Left lung (tissue), 10 donors: Measurements from ENCODE around the gene AKNA. TPM values are rescaled to one million over a fixed set of nuclear protein-coding genes. Genes with fewer than 3 reads are reported as not detected.

Source experiments
- ATAC-seq: fragments of 200-7000 bp; cut with Tn5 transposase; one replicate; pipeline ENCODE4 v1.9.1; 2020; ENCODE audit warnings: moderate library complexity
- DNase-seq, 4 donors: peaks; one replicate each; pipeline ENCODE4 v3.0.0-alpha.2; 2013 to 2020
- H3K27ac ChIP-seq, 2 donors: fragments of 200-600 bp; sonication (generic) in 1 of 2; one replicate each; pipeline versions ENCODE4 v1.5.0 to v1.8.0; 2020 to 2021
- H3K27me3 ChIP-seq, 2 donors: fragments of 200-600 bp; sonication (generic) in 1 of 2; one replicate each; pipeline versions ENCODE4 v1.5.0 to v1.8.0; 2020 to 2021
- H3K36me3 ChIP-seq, 2 donors: fragments of 200-600 bp; sonication (generic) in 1 of 2; one replicate each; pipeline versions ENCODE4 v1.5.0 to v1.8.0; 2020 to 2021
- H3K4me1 ChIP-seq, 2 donors: fragments of 200-600 bp; one replicate each; pipeline ENCODE4 v1.8.0; 2021
- H3K4me3 ChIP-seq, 2 donors: fragments of 200-600 bp; sonication (generic) in 1 of 2; one replicate each; pipeline versions ENCODE4 v1.5.0 to v1.8.0; 2020 to 2021; ENCODE audit warnings: mild to moderate bottlenecking in 1 of 2
- H3K9me3 ChIP-seq, 2 donors: fragments of 200-600 bp; sonication (generic) in 1 of 2; one replicate each; pipeline versions ENCODE4 v1.5.0 to v1.8.0; 2020 to 2021
- intact Hi-C, 2 donors: fragments of 100-400 bp; cut with DNase I; formaldehyde crosslinking; loops; one replicate each; pipeline versions ENCODE4 v1.11.2 to v1.14.2; 2022
- polyA plus RNA-seq, 6 donors: library from polyadenylated mRNA; unstranded; fragments of 120-200 nt; gene quantifications; one replicate each; pipeline ENCODE4 v1.2.1, GENCODE V29; 2013; ENCODE audit not compliant: insufficient read length in 6 of 6
- total RNA-seq, 2 donors: library from RNA; stranded (reverse); fragmentation: NEBNext Ultra II Directional; extraction: Animal tissue kit (Norgen Biotek cat#: 25700); gene quantifications; one replicate each; pipeline ENCODE4 v1.2.1, GENCODE V29; 2021
- TF ChIP-seq, protein P1 (sequence below), 2 donors: fragments of 200-600 bp; sonication (generic) in 1 of 2; IDR thresholded peaks; one replicate each; pipeline versions ENCODE4 v1.5.0 to v1.8.0; 2021; ENCODE audit warnings: antibody characterized with exemption in 2 of 2
- donor health status: DM: no; HTN: yes; CAD: no.
- donor health status: DM: no; HTN: no; CAD: no.

The AKNA gene
- total and polyA plus RNA-seq, 8 donors = 25.1 to 55.3 (median 36.7) TPM

DNA sequence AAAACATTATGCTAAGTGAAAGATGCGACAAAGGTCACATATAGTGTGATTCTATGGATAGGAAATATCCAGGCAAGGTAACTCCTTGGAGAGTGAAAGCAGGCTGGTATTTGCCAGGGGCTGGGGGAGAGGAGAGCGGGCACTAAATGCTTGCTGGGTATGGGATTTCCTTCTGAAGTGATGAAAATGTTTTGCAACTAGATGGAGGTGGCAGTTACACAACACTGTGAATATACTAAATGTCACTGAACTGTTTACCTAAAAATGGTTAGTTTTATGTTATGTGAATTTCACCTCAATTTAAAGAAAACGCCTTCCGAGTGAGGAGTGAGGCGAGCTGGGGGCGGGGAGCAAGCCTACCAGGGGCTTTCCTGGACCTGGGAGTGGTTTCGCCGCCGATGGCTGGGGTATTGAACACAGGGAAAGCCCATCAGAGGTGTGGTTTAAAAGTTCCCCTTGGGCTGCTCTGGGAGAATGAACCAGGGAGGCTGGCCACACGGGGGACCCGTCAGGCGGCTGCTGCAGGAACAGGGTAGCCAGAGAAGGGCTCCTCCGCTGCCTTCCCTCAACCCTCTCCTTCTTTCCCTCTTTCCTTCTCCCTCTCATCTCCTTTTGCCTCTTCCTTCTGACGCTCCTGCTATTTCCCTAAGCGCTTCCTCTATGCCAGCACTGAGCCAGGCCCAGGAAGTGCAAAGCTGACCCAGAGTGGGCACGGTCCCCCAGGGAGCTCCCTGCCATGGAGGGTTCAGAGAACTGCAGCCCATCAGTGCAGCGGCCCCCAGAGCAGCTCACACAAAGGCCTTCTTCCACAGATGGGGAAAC lies 4.9 kb downstream of the AKNA start:
- DNase-seq (peak in 2 of 4 donors; percentile 41 to 87), ATAC-seq (no peak)
- H3K4me1 ChIP-seq = peaks cover 22 to 98% of the 10 kb centered on the region in 2 donors
- no peaks in the 10 kb centered on the region for H3K27me3 ChIP-seq
- TF ChIP-seq, protein P1, sequence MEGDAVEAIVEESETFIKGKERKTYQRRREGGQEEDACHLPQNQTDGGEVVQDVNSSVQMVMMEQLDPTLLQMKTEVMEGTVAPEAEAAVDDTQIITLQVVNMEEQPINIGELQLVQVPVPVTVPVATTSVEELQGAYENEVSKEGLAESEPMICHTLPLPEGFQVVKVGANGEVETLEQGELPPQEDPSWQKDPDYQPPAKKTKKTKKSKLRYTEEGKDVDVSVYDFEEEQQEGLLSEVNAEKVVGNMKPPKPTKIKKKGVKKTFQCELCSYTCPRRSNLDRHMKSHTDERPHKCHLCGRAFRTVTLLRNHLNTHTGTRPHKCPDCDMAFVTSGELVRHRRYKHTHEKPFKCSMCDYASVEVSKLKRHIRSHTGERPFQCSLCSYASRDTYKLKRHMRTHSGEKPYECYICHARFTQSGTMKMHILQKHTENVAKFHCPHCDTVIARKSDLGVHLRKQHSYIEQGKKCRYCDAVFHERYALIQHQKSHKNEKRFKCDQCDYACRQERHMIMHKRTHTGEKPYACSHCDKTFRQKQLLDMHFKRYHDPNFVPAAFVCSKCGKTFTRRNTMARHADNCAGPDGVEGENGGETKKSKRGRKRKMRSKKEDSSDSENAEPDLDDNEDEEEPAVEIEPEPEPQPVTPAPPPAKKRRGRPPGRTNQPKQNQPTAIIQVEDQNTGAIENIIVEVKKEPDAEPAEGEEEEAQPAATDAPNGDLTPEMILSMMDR (IDR thresholded peaks at IDR 0.05) = no peak
- peak overlapping the region; percentile 76 to 91 for H3K27ac ChIP-seq
- H3K4me3 ChIP-seq = peak overlapping the region in 1 of 2 donors; percentile 65
- intact Hi-C loops = no loop called here
- H3K9me3 ChIP-seq = no peaks in the 10 kb centered on the region
- peaks cover 0 to 35% of the 10 kb centered on the region in 2 donors for H3K36me3 ChIP-seq

DNA sequence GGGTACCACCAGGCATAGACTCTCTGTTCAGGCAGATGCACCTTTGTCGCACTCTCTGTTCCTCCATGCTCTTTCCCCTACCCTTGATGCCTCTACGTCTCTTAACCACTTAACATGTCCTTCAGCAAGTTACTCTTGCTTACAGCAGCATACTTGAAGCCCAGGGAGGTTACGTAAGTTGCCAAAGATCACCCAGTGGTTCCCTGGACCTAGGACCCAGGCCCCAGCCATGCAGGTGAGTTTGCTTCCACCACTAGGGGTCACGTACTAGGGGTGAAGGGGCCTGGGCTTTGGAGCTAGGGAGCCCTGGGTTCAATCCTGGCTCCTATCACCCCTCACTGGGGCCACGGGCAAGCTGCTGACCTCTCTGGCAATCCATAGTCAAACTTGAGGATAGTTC lies 8.9 kb downstream of the AKNA start:
- no peak overlapping the region for H3K4me3 ChIP-seq
- no peaks in the 10 kb centered on the region for H3K9me3 ChIP-seq
- H3K36me3 ChIP-seq = peaks cover 0 to 65% of the 10 kb centered on the region in 2 donors
- intact Hi-C loops = no loop called here
- peak overlapping the region in 1 of 2 donors; percentile 3 for H3K27ac ChIP-seq
- TF ChIP-seq, protein P1 (IDR thresholded peaks at IDR 0.05) = no peak
- H3K27me3 ChIP-seq = no peaks in the 10 kb centered on the region
- no peak for DNase-seq
- ATAC-seq = no peak
- peaks cover 10 to 91% of the 10 kb centered on the region in 2 donors for H3K4me1 ChIP-seq

DNA sequence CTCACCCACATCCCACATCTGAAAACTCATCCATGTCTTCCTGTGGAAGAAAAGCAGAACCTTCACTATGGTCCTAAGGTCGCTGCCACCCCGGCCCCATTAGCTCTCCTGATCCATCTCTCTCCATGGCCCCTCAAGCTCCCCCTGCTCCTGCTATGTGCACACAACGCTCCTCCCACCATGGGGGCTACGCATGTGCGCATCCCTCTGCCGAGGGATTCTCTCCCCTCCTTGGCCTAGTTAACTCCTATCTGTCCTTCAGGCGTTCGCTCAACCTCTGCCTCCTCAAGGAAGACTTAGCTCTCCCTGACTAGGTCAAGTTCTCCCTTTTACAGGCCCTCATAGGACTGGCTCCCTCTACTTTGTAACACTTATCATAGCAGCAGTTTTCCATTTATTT lies 9.8 kb downstream of the AKNA start:
- no peak for ATAC-seq
- H3K4me3 ChIP-seq = no peak overlapping the region
- peaks cover under 1 to 91% of the 10 kb centered on the region in 2 donors for H3K4me1 ChIP-seq
- H3K9me3 ChIP-seq = no peaks in the 10 kb centered on the region
- peak in 1 of 4 donors; percentile 12 for DNase-seq
- H3K27me3 ChIP-seq = no peaks in the 10 kb centered on the region
- TF ChIP-seq, protein P1 (IDR thresholded peaks at IDR 0.05) = no peak
- no peak overlapping the region for H3K27ac ChIP-seq
- peaks cover 0 to 71% of the 10 kb centered on the region in 2 donors for H3K36me3 ChIP-seq
- intact Hi-C loops = no loop called here

DNA sequence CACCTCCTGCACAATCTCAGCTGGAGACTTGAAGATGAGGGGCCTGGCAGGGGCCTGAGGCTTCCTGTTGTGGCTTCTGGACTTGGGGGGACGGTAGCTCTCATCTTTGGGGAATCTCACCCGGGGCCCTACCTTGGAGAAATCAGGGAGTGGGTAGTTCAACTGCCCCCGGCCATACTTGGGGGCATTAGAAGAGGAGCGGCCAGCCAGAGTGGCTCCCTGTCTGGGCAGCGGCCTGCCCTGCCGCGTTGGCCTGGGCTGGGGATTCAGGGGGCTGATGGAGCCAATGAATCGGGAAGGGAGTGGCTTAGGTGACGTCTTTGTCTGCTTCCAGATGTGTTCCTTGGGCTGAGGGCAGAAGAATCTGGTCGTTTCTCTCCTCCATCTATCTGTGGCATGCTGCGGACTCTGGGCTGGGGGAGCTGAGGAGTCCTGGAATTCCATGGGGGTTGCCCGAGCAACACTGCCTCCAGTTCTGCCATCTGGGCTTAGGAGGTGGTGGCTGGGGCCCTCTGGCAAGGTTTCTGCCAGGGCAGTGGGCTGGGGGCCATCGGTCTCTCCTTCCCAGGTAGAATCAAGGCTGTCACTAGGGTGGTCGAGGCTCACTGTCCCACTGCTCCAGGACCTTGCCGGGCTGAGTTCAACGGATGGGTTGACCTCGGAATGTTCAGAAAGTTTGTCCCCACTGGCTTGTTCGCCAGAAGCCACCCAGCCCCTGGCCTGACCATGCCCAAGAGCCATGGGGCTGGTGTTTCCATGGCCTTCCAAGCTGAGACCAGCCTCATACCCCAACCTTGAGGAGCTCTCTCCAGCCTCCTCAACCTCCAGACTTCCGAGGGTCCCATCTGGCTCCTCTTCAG lies 11.0 kb downstream of the AKNA start:
- TF ChIP-seq, protein P1 (IDR thresholded peaks at IDR 0.05) = no peak
- peak in 1 of 4 donors; percentile 25 for DNase-seq
- H3K4me1 ChIP-seq = peaks cover 7 to 91% of the 10 kb centered on the region in 2 donors
- ATAC-seq = no peak
- peak overlapping the region in 1 of 2 donors; percentile 53 for H3K27ac ChIP-seq
- peaks cover 0 to 71% of the 10 kb centered on the region in 2 donors for H3K36me3 ChIP-seq
- no peak overlapping the region for H3K4me3 ChIP-seq
- H3K9me3 ChIP-seq = no peaks in the 10 kb centered on the region
- intact Hi-C loops = no loop called here
- H3K27me3 ChIP-seq = no peaks in the 10 kb centered on the region
